Ovary (tissue), 3 donors: ENCODE data around the gene XAGE2.
"Not testable (repeated sequence)": the region's sequence is repeated elsewhere in the genome, so short reads cannot be mapped to it uniquely, and the experiment has no call there.

Source experiments
- CTCF ChIP-seq, 3 donors: fragments of 450-650 bp in 2 of 3; fragments of 200-600 bp in 1 of 3; IDR thresholded peaks; one replicate each; pipeline versions ENCODE4 v1.5.1 to v1.8.0; 2016 to 2022; ENCODE audit warnings: antibody characterized with exemption in 3 of 3, mild to moderate bottlenecking in 1 of 3
- EP300 ChIP-seq: sonication (generic); formaldehyde crosslinking; IDR thresholded peaks from one replicate; pipeline ENCODE4 v1.6.1; 2017; ENCODE audit warnings: antibody characterized with exemption
- donor health status: DM: no; HTN: no; CAD: no.

DNA sequence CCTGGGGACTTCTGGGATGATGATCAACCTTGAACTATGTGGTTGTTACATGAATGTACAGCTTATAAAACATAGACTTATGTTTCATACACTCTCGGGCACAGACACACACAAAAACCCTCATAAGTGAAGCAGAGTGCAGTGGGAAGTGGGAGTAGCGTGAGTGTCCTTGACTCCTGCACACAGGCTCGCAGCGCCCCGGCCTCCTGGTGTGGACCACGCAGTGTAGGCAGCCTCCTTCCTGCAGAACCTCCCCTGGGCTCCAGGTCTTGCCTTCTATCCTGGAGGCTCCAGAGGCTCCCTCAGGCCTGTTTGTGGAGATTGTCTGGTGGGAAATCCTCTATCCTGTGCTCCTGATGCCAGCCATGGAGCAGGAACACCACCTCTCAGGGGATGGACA, 25.7 kb upstream of the XAGE2 start:
- not testable (repeated sequence) for TF ChIP-seq CTCF (IDR thresholded peaks at IDR 0.05); EP300
